Measurements from ENCODE around the gene GALNT2.

Gene GALNT2

GRCh38 chr1:230031131-230031530, 35.9 kb upstream of the GALNT2 start:
- Histone ChIP-seq H3K79me2 (ENCODE audit: insufficient read depth, low read length) (no peaks in the 10 kb centered on the region), H2AFZ (ENCODE audit: low read length) (no peak overlapping the region), H3K36me3 (ENCODE audit: insufficient read depth, low read length) (no peaks in the 10 kb centered on the region), H3K27me3 (ENCODE audit: insufficient read depth, low read length, poor library complexity, severe bottlenecking) (no peaks in the 10 kb centered on the region), H3K9me3 (ENCODE audit: insufficient read depth, low read depth, low read length) (no peaks in the 10 kb centered on the region), H3K4me3 (ENCODE audit: low read length, poor library complexity, severe bottlenecking) (no peak overlapping the region), H3F3A (ENCODE audit: low read depth) (no peaks in the 10 kb centered on the region), H3K9ac (ENCODE audit: low read depth, low read length, poor library complexity, severe bottlenecking) (no peak overlapping the region), H3K4me2 (ENCODE audit: low read depth, low read length, poor library complexity, severe bottlenecking) (no peak overlapping the region), H3K4me1 (ENCODE audit: insufficient read depth, low read length, poor library complexity, severe bottlenecking) (peaks cover 9% of the 10 kb centered on the region), H4K20me1 (ENCODE audit: insufficient read depth, low read length, poor library complexity, severe bottlenecking) (no peaks in the 10 kb centered on the region), H3K9me2 (replicated peaks; ENCODE audit: low read depth, low read length) (no peaks in the 10 kb centered on the region)
- TF ChIP-seq CTCF (conservative IDR thresholded peaks at IDR 0.05; ENCODE audit: low read length) (no peak), EZH2phosphoT487 (IDR thresholded peaks at IDR 0.05; ENCODE audit: borderline replicate concordance) (no peak)

- Histone ChIP-seq H3K79me2 (ENCODE audit: insufficient read depth, low read length) (no peaks in the 10 kb centered on the region), H3F3A (ENCODE audit: low read depth) (no peaks in the 10 kb centered on the region), H2AFZ (ENCODE audit: low read length) (no peak overlapping the region), H3K9me2 (replicated peaks; ENCODE audit: low read depth, low read length) (no peaks in the 10 kb centered on the region), H3K9ac (ENCODE audit: low read depth, low read length, poor library complexity, severe bottlenecking) (no peak overlapping the region), H3K27me3 (ENCODE audit: insufficient read depth, low read length, poor library complexity, severe bottlenecking) (no peaks in the 10 kb centered on the region), H3K36me3 (ENCODE audit: insufficient read depth, low read length) (no peaks in the 10 kb centered on the region), H3K4me1 (ENCODE audit: insufficient read depth, low read length, poor library complexity, severe bottlenecking) (peaks cover 9% of the 10 kb centered on the region), H4K20me1 (ENCODE audit: insufficient read depth, low read length, poor library complexity, severe bottlenecking) (no peaks in the 10 kb centered on the region), H3K9me3 (ENCODE audit: insufficient read depth, low read depth, low read length) (no peaks in the 10 kb centered on the region), H3K4me3 (ENCODE audit: low read length, poor library complexity, severe bottlenecking) (no peak overlapping the region), H3K4me2 (ENCODE audit: low read depth, low read length, poor library complexity, severe bottlenecking) (no peak overlapping the region)
- no peak for TF ChIP-seq CTCF (conservative IDR thresholded peaks at IDR 0.05; ENCODE audit: low read length)
- TF ChIP-seq EZH2phosphoT487 (IDR thresholded peaks at IDR 0.05; ENCODE audit: borderline replicate concordance), result no peak
Measured at GRCh38 chr1:230032516-230033281, 34.3 kb upstream of the GALNT2 start.

GRCh38 chr1:230037261-230037660, 29.8 kb upstream of the GALNT2 start:
- Histone ChIP-seq H4K20me1 (ENCODE audit: insufficient read depth, low read length, poor library complexity, severe bottlenecking) (no peaks in the 10 kb centered on the region), H3K9ac (ENCODE audit: low read depth, low read length, poor library complexity, severe bottlenecking) (no peak overlapping the region), H3K4me2 (ENCODE audit: low read depth, low read length, poor library complexity, severe bottlenecking) (no peak overlapping the region)

More at GRCh38 chr1:230037261-230037660, 29.8 kb upstream of the GALNT2 start:
- no peaks in the 10 kb centered on the region for H3K27me3 ChIP-seq (ENCODE audit: insufficient read depth, low read length, poor library complexity, severe bottlenecking)
- no peaks in the 10 kb centered on the region for H3K4me1 ChIP-seq (ENCODE audit: insufficient read depth, low read length, poor library complexity, severe bottlenecking)
- TF ChIP-seq CTCF (conservative IDR thresholded peaks at IDR 0.05; ENCODE audit: low read length), result no peak
- no peak for TF ChIP-seq EZH2phosphoT487 (IDR thresholded peaks at IDR 0.05; ENCODE audit: borderline replicate concordance)
- no peaks in the 10 kb centered on the region for H3K9me2 ChIP-seq (replicated peaks; ENCODE audit: low read depth, low read length)
- H2AFZ ChIP-seq (ENCODE audit: low read length), result no peak overlapping the region
- no peaks in the 10 kb centered on the region for H3K36me3 ChIP-seq (ENCODE audit: insufficient read depth, low read length)
- H3K4me3 ChIP-seq (ENCODE audit: low read length, poor library complexity, severe bottlenecking), result no peak overlapping the region
- no peaks in the 10 kb centered on the region for H3K79me2 ChIP-seq (ENCODE audit: insufficient read depth, low read length)
- H3F3A ChIP-seq (ENCODE audit: low read depth), result no peaks in the 10 kb centered on the region
- no peaks in the 10 kb centered on the region for H3K9me3 ChIP-seq (ENCODE audit: insufficient read depth, low read depth, low read length)
